GM12878 (cell line): ENCODE data around the gene GNAT1. TPM values are rescaled to one million over a fixed set of nuclear protein-coding genes. Genes with fewer than 3 reads are reported as not detected.

Experiments
- ATAC-seq: fragments of 200-7000 bp; cut with Tn5 transposase; 3 replicates; pipeline ENCODE4 v1.9.1; 2020; ENCODE audit warnings: mild to moderate bottlenecking, moderate library complexity
- BruUV-seq: library from RNA; stranded (reverse); fragments of 400-500 nt; replicated peaks from 2 replicates; lab custom pipeline; 2021; lab: Mats Ljungman, UMichigan
- CTCF ChIA-PET: fragments of 300-600 bp; sonication (Branson Sonifier 250); formaldehyde crosslinking; extraction: SDS; loops from one replicate; lab custom pipeline; 2021; ENCODE audit warnings: inconsistent platforms; lab: Yijun Ruan, JAX
- POLR2A ChIA-PET: fragments of 350-600 bp; formaldehyde crosslinking; extraction: SDS; loops from one replicate; lab custom pipeline; 2021; ENCODE audit warnings: inconsistent platforms; lab: Charles Lee
- RAD21 ChIA-PET: fragments of 300-600 bp; sonication (Branson Sonifier 250); formaldehyde crosslinking; loops from one replicate; lab custom pipeline; 2023; ENCODE audit warnings: antibody characterized with exemption; ENCODE audit not compliant: unreplicated experiment; lab: Charles Lee
- SMC1A ChIA-PET: fragments of 300-600 bp; sonication (Branson Sonifier 250); formaldehyde crosslinking; loops from one replicate; lab custom pipeline; 2023; ENCODE audit not compliant: unreplicated experiment, uncharacterized antibody; lab: Charles Lee
- DNase-seq: peaks from one replicate; pipeline ENCODE4 v3.0.0-alpha.2; 2011; ENCODE audit warnings: low read depth, low spot score
- FAIRE-seq: peaks from 3 replicates; lab custom pipeline; 2011; peaks lifted over from hg19 to GRCh38; lab: Jason Lieb, UNC
- H2AFZ ChIP-seq: 2 replicates; pipeline ENCODE4 v1.6.0; 2011; ENCODE audit warnings: low read depth, low read length, control low read depth; ENCODE audit not compliant: control insufficient read depth
- H3K27ac ChIP-seq: 2 replicates; pipeline ENCODE4 v1.5.1; 2011; ENCODE audit warnings: control low read depth; ENCODE audit not compliant: control insufficient read depth, insufficient read depth
- H3K27me3 ChIP-seq, 2 experiments: replicated peaks in 1 of 2; 2 replicates each; pipeline versions ENCODE4 v1.6.0 to v1.6.1; 2011; ENCODE audit warnings: low read length in 1 of 2; ENCODE audit not compliant: control insufficient read depth in 2 of 2, insufficient read depth in 2 of 2
- H3K36me3 ChIP-seq, 2 experiments: 2 replicates each; pipeline ENCODE4 v1.5.1; 2011; ENCODE audit warnings: low read length in 1 of 2; ENCODE audit not compliant: control insufficient read depth in 2 of 2, insufficient read depth in 2 of 2
- H3K4me1 ChIP-seq: 2 replicates; pipeline ENCODE4 v1.6.1; 2011; ENCODE audit warnings: mild to moderate bottlenecking, low read length, moderate library complexity, mixed read lengths; ENCODE audit not compliant: control insufficient read depth, insufficient read depth
- H3K4me2 ChIP-seq: 2 replicates; pipeline ENCODE4 v1.6.0; 2011; ENCODE audit warnings: control low read depth; ENCODE audit not compliant: control insufficient read depth, insufficient read depth
- H3K4me3 ChIP-seq: fragments of 200-600 bp; sonication (generic); 2 replicates; pipeline ENCODE4 v1.5.1; 2016
- H3K79me2 ChIP-seq: 2 replicates; pipeline ENCODE4 v1.6.0; 2011; ENCODE audit warnings: low read length; ENCODE audit not compliant: control insufficient read depth, insufficient read depth
- H3K9ac ChIP-seq: 2 replicates; pipeline ENCODE4 v1.8.0; 2011; ENCODE audit warnings: low read length, control low read depth, mixed read lengths; ENCODE audit not compliant: control insufficient read depth, insufficient read depth
- H3K9me3 ChIP-seq: replicated peaks from 3 replicates; pipeline ENCODE4 v1.5.1; 2011; ENCODE audit warnings: mild to moderate bottlenecking, low read length; ENCODE audit not compliant: control insufficient read depth, insufficient read depth
- H4K20me1 ChIP-seq: 2 replicates; pipeline ENCODE4 v1.6.0; 2011; ENCODE audit not compliant: control insufficient read depth, insufficient read depth
- CHD4 ChIP-seq: fragments of 200-600 bp; sonication (generic); IDR thresholded peaks from 2 replicates; pipeline ENCODE4 v1.6.1; 2016; ENCODE audit warnings: mild to moderate bottlenecking
- EP300 ChIP-seq, 2 experiments: fragments of 150-350 bp in 1 of 2; IDR thresholded peaks; 2 replicates each; pipeline ENCODE4 v1.6.1; 2011 to 2012; ENCODE audit warnings: low read depth in 2 of 2, low read length in 2 of 2, borderline replicate concordance in 1 of 2, improper control_type of control experiment in 1 of 2, inconsistent platforms in 1 of 2; ENCODE audit not compliant: control insufficient read depth in 1 of 2
- HCFC1 ChIP-seq: fragments of 150-350 bp; IDR thresholded peaks from 2 replicates; pipeline ENCODE4 v1.6.1; 2014; ENCODE audit warnings: low read length
- HDAC2 ChIP-seq: fragments of 200-600 bp; sonication (generic); IDR thresholded peaks from 2 replicates; pipeline ENCODE4 v1.6.1; 2017
- NFIC ChIP-seq: IDR thresholded peaks from 2 replicates; pipeline ENCODE4 v1.6.1; 2012; ENCODE audit warnings: low read depth, mild to moderate bottlenecking, inconsistent platforms, low read length, moderate library complexity
- NFXL1 ChIP-seq: fragments of 450-650 bp; IDR thresholded peaks from 2 replicates; pipeline ENCODE4 v1.6.1; 2017; ENCODE audit warnings: antibody characterized with exemption, mild to moderate bottlenecking, borderline replicate concordance
- NFYB ChIP-seq: IDR thresholded peaks from 2 replicates; pipeline ENCODE4 v1.6.1; 2011; ENCODE audit warnings: low read depth, mild to moderate bottlenecking, low read length, improper control_type of control experiment, moderate library complexity; ENCODE audit not compliant: insufficient read depth
- SIX5 ChIP-seq: IDR thresholded peaks from 2 replicates; pipeline ENCODE4 v1.6.1; 2011; ENCODE audit warnings: mild to moderate bottlenecking, low read depth, low read length, moderate library complexity; ENCODE audit not compliant: severe bottlenecking
- STAT3 ChIP-seq: IDR thresholded peaks from 2 replicates; pipeline ENCODE4 v1.6.1; 2011; ENCODE audit warnings: low read depth, low read length, improper control_type of control experiment
- ZBTB11 ChIP-seq: fragments of 450-650 bp; formaldehyde crosslinking; IDR thresholded peaks from 2 replicates; pipeline ENCODE4 v1.5.0; 2022; ENCODE audit warnings: mild to moderate bottlenecking, missing genetic modification characterization
- WGBS: methylation state at CpG from one replicate; pipeline ENCODE4 v1.1.6; 2016; ENCODE audit warnings: low lambda C conversion rate; ENCODE audit not compliant: insufficient replicate concordance, insufficient coverage; ENCODE audit errors: missing lambda C conversion rate; 5-methylcytosine and 5-hydroxymethylcytosine counted together
- in situ Hi-C: fragments of 300-500 bp; cut with MboI; formaldehyde crosslinking; loops from 9 replicates; pipeline ENCODE4 v1.14.3; 2018; ENCODE audit warnings: mixed read lengths
- intact Hi-C: fragments of 100-400 bp; cut with micrococcal nuclease; formaldehyde crosslinking; loops from one replicate; pipeline ENCODE4 v1.14.2; 2022; ENCODE audit not compliant: unreplicated experiment
- polyA plus RNA-seq, 11 experiments: library from polyadenylated mRNA; depleted of rRNA in 4 of 11; unstranded in 6 of 11; stranded (reverse) in 5 of 11; fragments of >200 nt; fragmentation: Nextera tagmentation in 4 of 11; fragmentation: Illumina TruSeq in 1 of 11; extraction: Ambion mirVana in 4 of 11; extraction: Trizol in 1 of 11; gene quantifications; 1 replicate in 1 of 11; 2 replicates in 10 of 11; pipeline versions ENCODE4 v1.2.1 to v1.2.3, GENCODE V29; 2011 to 2016; ENCODE audit warnings: inconsistent platforms in 2 of 11, missing spikeins in 2 of 11, low read depth in 1 of 11
- total RNA-seq, 4 experiments: library from RNA; depleted of rRNA in 3 of 4; stranded (reverse); fragments of >200 nt in 3 of 4; fragmentation: Illumina TruSeq in 1 of 4; extraction: Trizol in 1 of 4; gene quantifications; 2 replicates each; pipeline versions ENCODE4 v1.2.1 to v1.2.3, GENCODE V29; 2013 to 2021
- TF ChIP-seq, protein P1 (sequence below): fragments of 450-650 bp; IDR thresholded peaks from 2 replicates; pipeline ENCODE4 v1.6.1; 2016; ENCODE audit warnings: mild to moderate bottlenecking

Gene GNAT1
- total and polyA plus RNA-seq, 10 of the 15 experiments (the other 5 are each of a cell fraction or from before 2014, with no cell fraction given) = not detected

DNA sequence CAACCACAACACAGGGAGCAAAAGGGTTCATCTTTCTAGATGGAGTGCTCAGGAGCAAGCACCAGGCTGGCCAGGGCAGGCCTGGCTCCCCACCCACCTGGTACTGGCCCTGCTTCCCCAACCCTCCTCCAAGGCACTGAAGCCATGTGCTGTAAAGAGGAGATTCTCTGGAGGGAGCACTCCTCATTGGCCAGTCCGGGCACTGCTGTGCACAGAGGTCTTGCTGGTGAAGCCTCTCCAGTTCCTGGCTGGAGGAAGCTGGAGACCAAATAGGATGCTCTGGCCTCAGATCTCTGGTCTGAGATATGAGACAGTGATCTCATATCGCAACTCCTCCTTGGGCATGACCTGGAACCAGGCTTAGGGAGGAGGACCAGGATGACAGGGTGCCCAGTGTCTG is 44.0 kb upstream of the GNAT1 start:
- POLR2A ChIA-PET = no interaction called here
- RAD21 ChIA-PET = no interaction called here
- Histone ChIP-seq H3K27me3 (peaks cover 0 to 2% of the 10 kb centered on the region in 2 experiments; a peak in 2 of 4 replicates), H3K36me3 (no peaks in the 10 kb centered on the region), H3K4me2 (no peak overlapping the region), H3K27ac (no peak overlapping the region), H4K20me1 (no peaks in the 10 kb centered on the region), H2AFZ (no peak overlapping the region), H3K9me3 (no peaks in the 10 kb centered on the region), H3K79me2 (no peaks in the 10 kb centered on the region), H3K9ac (no peak overlapping the region), H3K4me1 (no peaks in the 10 kb centered on the region), H3K4me3 (no peak overlapping the region)
- TF ChIP-seq CHD4 = no peak
- no peak for TF ChIP-seq EP300 (IDR thresholded peaks at IDR 0.05; ENCODE audit: borderline replicate concordance in 1 of 2, control insufficient read depth in 1 of 2, low read depth in 2 of 2, low read length in 2 of 2)
- TF ChIP-seq HCFC1 = no peak
- no peak for TF ChIP-seq HDAC2
- TF ChIP-seq NFYB = no peak
- no peak for TF ChIP-seq NFXL1
- no peak for TF ChIP-seq STAT3
- TF ChIP-seq SIX5 = no peak
- TF ChIP-seq, protein P1, sequence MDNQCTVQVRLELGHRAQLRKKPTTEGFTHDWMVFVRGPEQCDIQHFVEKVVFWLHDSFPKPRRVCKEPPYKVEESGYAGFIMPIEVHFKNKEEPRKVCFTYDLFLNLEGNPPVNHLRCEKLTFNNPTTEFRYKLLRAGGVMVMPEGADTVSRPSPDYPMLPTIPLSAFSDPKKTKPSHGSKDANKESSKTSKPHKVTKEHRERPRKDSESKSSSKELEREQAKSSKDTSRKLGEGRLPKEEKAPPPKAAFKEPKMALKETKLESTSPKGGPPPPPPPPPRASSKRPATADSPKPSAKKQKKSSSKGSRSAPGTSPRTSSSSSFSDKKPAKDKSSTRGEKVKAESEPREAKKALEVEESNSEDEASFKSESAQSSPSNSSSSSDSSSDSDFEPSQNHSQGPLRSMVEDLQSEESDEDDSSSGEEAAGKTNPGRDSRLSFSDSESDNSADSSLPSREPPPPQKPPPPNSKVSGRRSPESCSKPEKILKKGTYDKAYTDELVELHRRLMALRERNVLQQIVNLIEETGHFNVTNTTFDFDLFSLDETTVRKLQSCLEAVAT = no peak
- no peak for TF ChIP-seq NFIC
- TF ChIP-seq ZBTB11 = no peak
- BruUV-seq = no TSS peak
- FAIRE-seq = no peak
- no peak for DNase-seq
- in situ Hi-C loops (no loop called here), intact Hi-C loops (no loop called here)
- SMC1A ChIA-PET = no interaction called here
- WGBS = 45% methylated on average over 2 of the region's 2 CpGs
- no peak for ATAC-seq
- CTCF ChIA-PET = no interaction called here
